SU-DHL-6 (cell line): ENCODE measurements around the gene PAAF1.

ENCODE experiments used
- H2AFZ ChIP-seq: fragments of 200-600 bp; sonication (generic); 2 replicates; pipeline ENCODE4 v1.6.1; 2014; ENCODE audit warnings: low read depth, mild to moderate bottlenecking, moderate library complexity, mixed read lengths, antibody characterized with exemption, low read length; ENCODE audit not compliant: severe bottlenecking
- H3F3A ChIP-seq: fragments of 200-600 bp; shearing (Covaris generic); 2 replicates; pipeline ENCODE4 v1.6.0; 2016; ENCODE audit warnings: antibody characterized with exemption, mild to moderate bottlenecking; ENCODE audit not compliant: insufficient read depth
- H3K27ac ChIP-seq: fragments of 200-600 bp; sonication (generic); 2 replicates; pipeline ENCODE4 v1.5.1; 2016; ENCODE audit warnings: low read depth, mild to moderate bottlenecking, low read length, moderate library complexity, mixed read lengths
- H3K27me3 ChIP-seq: fragments of 200-600 bp; sonication (generic), shearing (Covaris generic); 2 replicates; pipeline ENCODE4 v1.6.0; 2014; ENCODE audit warnings: mild to moderate bottlenecking, low read length
- H3K36me3 ChIP-seq: fragments of 200-600 bp; sonication (generic); 2 replicates; pipeline ENCODE4 v1.6.1; 2014; ENCODE audit warnings: mild to moderate bottlenecking, low read length, mixed read lengths
- H3K4me2 ChIP-seq: fragments of 300-600, 200-600 bp; shearing (Covaris generic), sonication (generic); 2 replicates; pipeline ENCODE4 v1.6.0; 2014; ENCODE audit warnings: low read length, low read depth, mild to moderate bottlenecking; ENCODE audit not compliant: poor library complexity, severe bottlenecking
- H3K4me3 ChIP-seq: fragments of 200-600 bp; sonication (generic); 2 replicates; pipeline ENCODE4 v1.5.1; 2014; ENCODE audit warnings: antibody characterized with exemption, low read length, mild to moderate bottlenecking, mixed read lengths; ENCODE audit not compliant: insufficient read depth, poor library complexity, severe bottlenecking
- H3K79me2 ChIP-seq: fragments of 200-600 bp; sonication (generic); 2 replicates; pipeline ENCODE4 v1.6.1; 2014; ENCODE audit warnings: mild to moderate bottlenecking, low read length, moderate library complexity; ENCODE audit not compliant: insufficient read depth
- H3K9ac ChIP-seq: fragments of 200-600 bp; sonication (generic); 2 replicates; pipeline ENCODE4 v1.7.0; 2014; ENCODE audit warnings: mild to moderate bottlenecking, low read length
- H3K9me2 ChIP-seq: fragments of 200-600 bp; sonication (generic); replicated peaks from 2 replicates; pipeline ENCODE4 v1.6.1; 2014; ENCODE audit warnings: low read length; ENCODE audit not compliant: insufficient read depth
- H3K9me3 ChIP-seq: fragments of 200-600 bp; sonication (generic); 2 replicates; pipeline ENCODE4 v1.6.1; 2014; ENCODE audit warnings: low read length, mixed read lengths; ENCODE audit not compliant: insufficient read depth
- H4K20me1 ChIP-seq: fragments of 200-600 bp; sonication (generic); 2 replicates; pipeline ENCODE4 v1.6.1; 2014; ENCODE audit warnings: low read depth, mild to moderate bottlenecking, antibody characterized with exemption, low read length, moderate library complexity, mixed read lengths
- CTCF ChIP-seq: fragments of 200-600 bp; sonication (generic); IDR thresholded peaks from one replicate; pipeline ENCODE4 v1.5.1; 2017; ENCODE audit warnings: antibody characterized with exemption, mild to moderate bottlenecking, low read length, moderate library complexity; ENCODE audit not compliant: insufficient read depth, poor library complexity, severe bottlenecking
- EZH2phosphoT487 ChIP-seq: fragments of 200-600 bp; sonication (generic), shearing (Covaris generic); conservative IDR thresholded peaks from 2 replicates; pipeline ENCODE4 v1.6.1; 2018; ENCODE audit warnings: mild to moderate bottlenecking, antibody characterized with exemption, low read length, moderate library complexity, mixed read lengths

The PAAF1 gene

GRCh38 chr11:73860202-73860601 lies 16.6 kb upstream of the PAAF1 start:
- Histone ChIP-seq H2AFZ (no peak overlapping the region), H3F3A (peaks cover 5% of the 10 kb centered on the region; the same call in 1 of the 2 replicates), H3K9me3 (no peaks in the 10 kb centered on the region), H3K36me3 (peaks cover 3% of the 10 kb centered on the region; the same call in 1 of the 2 replicates), H3K4me2 (no peak overlapping the region), H4K20me1 (no peaks in the 10 kb centered on the region), H3K4me3 (no peak overlapping the region), H3K79me2 (no peaks in the 10 kb centered on the region), H3K9me2 (no peaks in the 10 kb centered on the region), H3K9ac (no peak overlapping the region), H3K27ac (no peak overlapping the region), H3K27me3 (no peaks in the 10 kb centered on the region)
- TF ChIP-seq EZH2phosphoT487 (no peak), CTCF (no peak)

GRCh38 chr11:73862986-73863385 lies 13.8 kb upstream of the PAAF1 start:
- Histone ChIP-seq H3K4me3 (no peak overlapping the region), H3K9ac (no peak overlapping the region), H4K20me1 (no peaks in the 10 kb centered on the region), H3K9me3 (no peaks in the 10 kb centered on the region), H3K27me3 (no peaks in the 10 kb centered on the region), H2AFZ (no peak overlapping the region), H3F3A (peaks cover 13% of the 10 kb centered on the region; the same call in 1 of the 2 replicates), H3K36me3 (peaks cover 3% of the 10 kb centered on the region; the same call in 1 of the 2 replicates), H3K4me2 (no peak overlapping the region), H3K79me2 (no peaks in the 10 kb centered on the region), H3K9me2 (no peaks in the 10 kb centered on the region), H3K27ac (no peak overlapping the region)
- TF ChIP-seq EZH2phosphoT487, result no peak
- TF ChIP-seq CTCF, result no peak

- H3K4me2 ChIP-seq, result no peak overlapping the region
- H3K27ac ChIP-seq, result no peak overlapping the region
- no peak for TF ChIP-seq EZH2phosphoT487
Observed at GRCh38 chr11:73866095-73866579, 10.7 kb upstream of the PAAF1 start.

GRCh38 chr11:73866586-73866996 lies 10.2 kb upstream of the PAAF1 start:
- H3K27ac ChIP-seq, result no peak overlapping the region
- H3K27me3 ChIP-seq, result no peaks in the 10 kb centered on the region

More at GRCh38 chr11:73866095-73866579, 10.7 kb upstream of the PAAF1 start:
- Histone ChIP-seq H3K9ac (no peak overlapping the region), H3K9me3 (no peaks in the 10 kb centered on the region), H2AFZ (no peak overlapping the region), H3F3A (peaks cover 33% of the 10 kb centered on the region; the same call in 1 of the 2 replicates), H3K27me3 (no peaks in the 10 kb centered on the region), H3K79me2 (no peaks in the 10 kb centered on the region), H3K4me3 (no peak overlapping the region), H3K36me3 (peaks cover 3% of the 10 kb centered on the region; the same call in 1 of the 2 replicates), H3K9me2 (no peaks in the 10 kb centered on the region), H4K20me1 (no peaks in the 10 kb centered on the region)

More at GRCh38 chr11:73866586-73866996, 10.2 kb upstream of the PAAF1 start:
- no peak overlapping the region for H3K9ac ChIP-seq
- H3K36me3 ChIP-seq, result peaks cover 3% of the 10 kb centered on the region; the same call in 1 of the 2 replicates
- H3K9me3 ChIP-seq, result no peaks in the 10 kb centered on the region
- no peaks in the 10 kb centered on the region for H3K79me2 ChIP-seq
- no peak overlapping the region for H2AFZ ChIP-seq
- no peak overlapping the region for H3K4me3 ChIP-seq
- peaks cover 33% of the 10 kb centered on the region; the same call in 1 of the 2 replicates for H3F3A ChIP-seq
- H3K4me2 ChIP-seq, result no peak overlapping the region
- H3K9me2 ChIP-seq, result no peaks in the 10 kb centered on the region
- TF ChIP-seq CTCF (no peak), EZH2phosphoT487 (no peak)
- no peaks in the 10 kb centered on the region for H4K20me1 ChIP-seq
